Right renal cortex interstitium (tissue), 3 donors: ENCODE results near the gene BDH2. TPM values are rescaled to one million over a fixed set of nuclear protein-coding genes. Genes with fewer than 3 reads are reported as not detected.

Experiments used
- DNase-seq, 3 donors: peaks; one replicate each; pipeline ENCODE4 v3.0.0-alpha.2; 2013; ENCODE audit warnings: low read depth in 3 of 3, low spot score in 2 of 3
- polyA plus RNA-seq, 3 donors: library from polyadenylated mRNA; unstranded; fragments of 120-200 nt; gene quantifications; one replicate each; pipeline ENCODE4 v1.2.1, GENCODE V29; 2013; ENCODE audit not compliant: insufficient read length in 3 of 3

Gene BDH2
- 100 to 1,000 TPM; 222 to 261 (median 261) TPM for polyA plus RNA-seq

DNA sequence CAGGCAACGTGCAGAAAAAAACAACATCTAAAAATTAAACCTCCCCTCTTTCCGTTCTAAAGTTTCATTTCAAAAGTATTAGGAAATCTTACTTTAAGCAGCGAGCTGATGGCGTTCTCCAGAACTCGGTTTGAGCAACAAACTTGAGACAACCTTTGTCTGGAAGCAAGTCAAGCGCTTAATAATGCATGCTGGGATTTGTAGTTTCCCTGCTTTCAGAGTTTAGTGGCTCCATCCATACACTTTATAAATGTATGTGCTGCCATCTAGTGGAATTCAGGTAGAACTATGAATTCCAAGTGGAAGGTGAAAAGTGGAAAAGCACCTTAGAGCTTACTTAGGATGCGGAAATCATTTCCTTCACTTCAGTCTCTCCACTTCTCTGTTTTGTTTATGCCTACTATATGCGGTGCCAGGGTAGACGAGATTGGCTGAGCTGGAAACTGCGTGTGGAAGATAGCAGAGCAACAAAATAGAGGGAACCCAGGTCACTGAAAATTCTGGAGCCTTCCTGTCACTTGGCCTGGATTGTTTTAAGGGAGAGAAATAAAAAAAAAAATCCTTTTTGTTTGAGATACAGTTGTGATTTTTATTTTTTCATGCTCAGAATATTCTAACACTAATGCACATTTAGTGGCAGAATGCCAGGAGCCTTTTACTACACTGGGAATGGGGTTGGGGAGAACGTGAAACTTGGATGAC, at the start of gene BDH2:
TSS of gene BDH2 (minus strand) at position 144 of the 702 bp plus-strand sequence. CDS start 3,580 bp downstream, outside the sequence.
- peak in 2 of 3 donors; percentile 86 to 90 for DNase-seq

DNA sequence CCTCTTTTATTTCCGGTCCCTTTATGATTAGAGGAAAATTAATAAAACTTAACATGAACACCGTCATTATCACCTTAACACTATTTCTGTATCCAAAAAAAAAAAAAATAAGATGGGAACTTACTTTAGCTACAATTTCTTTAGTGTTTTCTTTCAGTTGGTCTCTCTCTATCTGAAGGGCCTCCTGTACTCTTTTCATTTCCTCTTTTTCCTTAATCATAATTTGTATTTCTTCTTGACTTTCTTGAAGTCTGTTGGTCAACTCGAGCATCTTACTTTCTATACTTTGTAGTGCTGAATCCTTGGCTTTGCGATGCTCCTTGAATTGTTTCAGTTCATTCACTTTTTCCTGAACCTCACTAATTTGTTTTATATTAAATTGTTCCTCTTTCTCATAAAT, 45.3 kb upstream of the BDH2 start:
- DNase-seq = no peak

GRCh38 chr4:103137446-103137827, 37.8 kb upstream of the BDH2 start:
- DNase-seq = no peak

DNA sequence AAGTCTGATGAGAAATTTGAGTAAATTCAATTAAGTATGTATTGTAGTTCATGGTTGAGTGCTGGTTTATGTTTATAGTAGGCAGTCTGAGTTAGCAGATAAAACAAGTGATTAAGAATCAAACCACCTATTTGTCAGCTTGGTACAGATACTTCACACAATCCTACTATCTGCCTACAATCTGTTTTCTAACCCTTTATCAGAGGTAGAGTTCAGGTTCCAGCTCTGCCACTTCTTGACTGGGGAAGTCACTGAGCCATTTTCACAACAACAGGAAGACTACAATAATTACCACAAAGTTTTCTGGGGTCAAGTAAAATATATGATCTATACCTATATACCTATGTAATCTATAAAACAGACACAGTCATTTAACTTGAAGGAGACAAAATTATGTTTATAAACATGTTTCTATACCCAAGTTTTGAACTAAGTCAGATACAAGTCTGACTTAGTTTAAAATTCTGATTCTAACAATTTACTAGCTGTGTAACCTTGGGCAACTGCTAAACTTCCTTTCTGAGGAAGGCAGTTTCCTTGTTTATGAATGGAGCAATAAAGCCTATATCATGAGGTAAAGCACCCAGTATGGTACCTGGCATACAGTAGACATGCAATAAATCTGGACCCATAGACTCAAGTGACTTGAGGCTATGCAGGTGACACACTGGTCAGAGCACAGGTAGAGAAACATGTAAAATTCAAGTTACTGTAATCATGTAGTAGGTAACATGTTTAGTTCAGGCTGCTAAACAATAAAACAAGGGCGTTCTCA, 37.2 kb upstream of the BDH2 start:
- no peak for DNase-seq

DNA sequence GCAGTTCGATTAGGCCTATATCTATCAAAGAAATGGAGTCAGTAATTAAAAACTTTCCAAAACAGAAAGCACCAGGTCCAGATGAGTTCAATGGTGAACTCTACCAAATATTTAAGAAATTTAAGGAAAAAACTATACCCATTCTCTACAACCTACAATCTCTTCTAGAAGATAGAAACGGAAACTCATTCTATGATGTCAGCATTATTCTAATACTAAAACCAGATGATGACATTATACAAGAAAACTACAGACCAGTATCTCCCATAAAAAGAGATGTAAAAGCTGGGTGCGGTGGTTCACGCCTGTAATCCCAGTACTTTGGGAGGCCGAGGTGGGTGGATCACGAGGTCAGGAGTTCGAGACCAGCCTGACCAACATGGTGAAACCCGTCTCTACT, 29.5 kb upstream of the BDH2 start:
- DNase-seq = no peak

DNA sequence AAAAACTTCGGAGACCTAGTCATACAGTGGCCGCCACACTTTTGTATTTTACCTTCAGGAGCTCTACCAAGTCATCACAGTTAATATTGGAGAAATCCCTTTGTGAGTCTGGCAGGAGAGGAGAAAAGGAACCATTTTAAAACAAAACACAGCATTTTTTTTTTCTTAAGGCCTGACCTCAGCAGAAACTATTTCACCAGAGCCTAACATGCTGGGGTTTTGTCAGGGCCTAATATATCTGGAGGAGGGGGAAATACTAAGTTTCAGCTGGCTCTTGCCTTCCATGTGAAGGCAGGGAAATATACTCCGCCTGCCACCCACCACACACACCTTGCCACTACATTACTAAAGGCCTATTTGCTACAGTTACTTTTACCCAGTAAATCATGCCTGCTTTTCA, 26.5 kb upstream of the BDH2 start:
- DNase-seq = no peak

DNA sequence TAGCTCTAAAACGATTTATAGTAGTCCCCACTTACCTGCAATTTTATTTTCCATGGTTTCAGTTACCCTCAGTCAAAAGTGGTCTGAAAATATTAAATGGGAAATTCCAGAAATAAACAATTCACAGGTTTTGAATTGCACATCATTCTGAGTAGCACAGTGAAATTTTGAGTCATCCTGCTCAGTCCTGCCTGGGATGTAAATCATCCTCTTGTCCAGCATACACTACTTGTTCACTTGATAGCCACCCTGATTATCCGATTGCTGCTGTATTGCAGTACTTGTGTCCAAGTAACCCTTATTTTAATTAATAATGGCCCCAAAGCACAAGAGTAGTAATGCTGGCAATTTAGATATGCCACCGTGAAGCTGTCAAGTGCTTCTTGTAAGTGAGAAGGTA, 23.5 kb upstream of the BDH2 start:
- no peak for DNase-seq

DNA sequence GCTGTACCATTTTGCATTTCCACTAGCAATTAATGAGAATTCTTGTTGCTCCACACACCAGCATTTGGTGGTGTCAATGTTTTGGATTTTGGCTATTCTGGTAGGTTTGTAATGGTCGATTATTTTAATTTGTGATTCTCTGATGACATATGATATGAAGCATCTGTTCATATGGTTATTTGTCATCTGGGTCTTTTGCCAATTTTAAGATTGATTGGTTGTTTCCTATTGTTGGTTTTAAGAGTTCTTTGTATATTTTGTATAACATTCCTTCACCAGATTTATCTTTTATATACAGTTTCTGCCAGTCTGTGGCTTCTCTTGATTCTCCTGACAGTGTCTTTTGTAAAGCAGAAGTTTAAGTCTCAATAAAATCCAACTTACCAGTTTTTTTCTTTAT, 18.5 kb upstream of the BDH2 start:
- no peak for DNase-seq

- no peak for DNase-seq
Observed at GRCh38 chr4:103111598-103111997, 12.0 kb upstream of the BDH2 start.

- DNase-seq = no peak
Observed at GRCh38 chr4:103108542-103108941, 8.9 kb upstream of the BDH2 start.

DNA sequence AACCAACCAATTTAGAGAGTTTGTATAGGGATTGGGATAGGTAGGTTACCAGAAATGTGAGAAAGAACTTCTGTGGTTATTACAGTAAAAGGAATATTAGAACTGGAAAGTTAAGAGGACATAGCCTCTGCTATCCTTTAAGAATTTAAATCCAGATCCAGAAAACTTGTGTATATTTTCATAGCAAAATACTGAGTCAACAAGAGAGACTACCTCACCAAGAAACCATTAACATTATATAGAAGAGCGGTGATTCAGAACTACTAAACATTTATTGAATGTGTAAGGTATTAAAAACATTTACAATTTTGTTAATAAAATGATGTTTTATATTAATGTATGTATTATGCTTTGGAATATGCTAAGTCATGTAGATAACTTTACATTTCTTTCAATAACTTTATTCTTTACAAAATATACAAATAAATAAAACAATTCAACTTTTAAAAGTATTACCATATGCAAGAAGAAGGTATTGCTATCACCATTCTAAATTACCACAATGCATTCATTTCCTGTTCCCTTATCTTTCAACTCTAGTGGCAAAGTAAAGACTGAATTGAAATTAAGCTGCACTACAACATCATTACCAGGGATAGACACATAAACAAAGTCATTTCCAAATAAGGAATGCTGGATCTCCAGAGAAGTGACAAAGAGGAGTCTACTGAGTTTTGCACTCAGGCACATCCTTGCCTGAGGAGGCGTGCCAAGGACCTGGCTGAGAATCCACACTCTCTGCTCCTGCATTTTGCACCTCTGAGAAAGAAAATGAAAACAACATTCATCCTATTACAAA, 6.1 kb upstream of the BDH2 start:
- no peak for DNase-seq

GRCh38 chr4:103104886-103105285, 5.3 kb upstream of the BDH2 start:
- DNase-seq = no peak

DNA sequence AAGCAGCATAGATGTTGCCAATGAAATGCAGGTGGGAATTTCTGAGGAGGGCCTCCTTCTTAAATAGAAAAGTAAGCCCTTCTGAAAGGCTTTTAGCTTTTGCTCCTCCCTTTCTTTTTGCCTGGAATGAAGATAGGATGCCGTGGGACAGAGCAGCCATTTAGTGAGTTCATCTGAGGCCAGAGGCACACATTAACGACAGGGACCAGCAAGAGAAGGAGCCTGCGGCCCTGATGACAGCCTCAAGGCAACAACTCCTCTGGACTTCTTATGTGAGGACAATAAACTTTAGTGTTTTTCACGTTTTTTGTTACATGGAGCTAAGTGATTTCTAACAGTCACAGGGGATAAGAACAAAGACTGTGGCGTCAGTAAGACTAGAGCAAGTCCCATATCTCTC, 1.1 kb upstream of the BDH2 start:
- no peak for DNase-seq

DNA sequence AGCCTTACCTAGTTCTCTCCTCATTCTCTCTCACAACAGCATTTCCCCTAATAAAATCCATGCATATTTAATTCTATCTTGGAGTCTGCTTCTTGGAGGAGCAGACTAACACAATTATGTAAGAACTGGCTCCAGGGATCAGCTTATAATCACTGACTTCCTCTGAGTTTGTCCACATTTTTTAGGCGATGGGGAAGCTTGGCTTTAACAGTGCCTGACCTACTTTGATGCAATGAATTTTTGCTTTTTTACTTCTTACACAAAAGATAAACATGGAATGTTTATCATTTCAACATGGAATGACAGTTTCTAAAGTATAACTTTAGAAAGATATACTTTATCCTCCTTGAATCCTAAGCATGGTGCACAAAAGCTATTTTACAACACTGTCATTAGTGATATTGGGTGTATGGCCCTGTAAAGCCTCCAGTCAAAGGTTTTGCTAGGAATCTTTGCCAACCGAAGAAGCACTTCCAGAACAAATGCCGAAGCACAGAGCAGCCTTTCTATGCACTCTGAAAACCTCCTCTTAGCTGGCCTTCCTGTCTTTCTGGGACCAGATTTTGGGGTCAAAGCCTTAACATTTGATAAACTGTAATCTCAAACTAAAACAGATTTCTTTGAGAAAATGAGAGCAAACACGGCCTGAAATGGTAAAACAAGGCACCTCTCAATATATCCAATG, 736 bp downstream of the BDH2 start:
- peak in 2 of 3 donors; percentile 17 to 27 for DNase-seq

DNA sequence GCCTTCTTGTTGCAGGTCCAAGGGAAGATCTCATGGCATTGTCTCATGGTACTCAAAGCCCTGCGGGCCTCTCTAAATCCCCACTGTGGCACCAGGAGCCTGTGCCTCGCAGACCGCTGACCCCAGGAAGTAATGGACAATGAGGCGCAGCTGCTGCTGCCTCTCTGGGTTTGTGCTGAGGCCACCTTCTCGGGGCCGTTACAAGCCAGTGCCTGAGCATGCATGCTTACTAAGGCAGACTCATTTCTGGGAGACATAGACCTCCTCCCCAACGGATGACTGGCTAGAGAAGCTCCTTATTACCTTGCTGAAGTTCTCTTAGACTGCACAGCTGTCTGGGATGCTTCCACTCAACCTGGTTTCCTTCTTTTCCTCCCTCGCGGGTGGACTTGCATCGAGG, 1.3 kb downstream of the BDH2 start:
- no peak for DNase-seq

GRCh38 chr4:103097112-103097511, 2.5 kb downstream of the BDH2 start:
- DNase-seq = no peak

DNA sequence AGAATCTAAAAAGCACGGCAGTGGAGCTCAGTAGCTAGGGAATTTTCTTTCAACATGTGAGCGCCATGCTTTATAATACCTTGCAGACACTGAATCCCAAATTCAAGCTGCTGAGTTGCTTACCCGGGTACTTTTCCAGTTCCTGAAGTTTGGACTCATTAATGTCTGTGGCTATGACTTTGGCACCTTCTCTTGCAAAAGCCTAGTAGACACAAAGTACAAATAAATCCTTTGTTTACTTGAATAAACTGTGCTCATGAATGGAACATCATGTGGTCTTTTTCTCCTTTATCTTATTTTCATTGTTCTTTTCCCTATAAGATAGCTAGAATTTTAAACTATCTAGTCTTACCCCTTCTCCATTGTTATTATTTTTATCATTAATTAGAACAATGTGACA, 4.6 kb downstream of the BDH2 start:
- DNase-seq = no peak

GRCh38 chr4:103092245-103092644, 7.4 kb downstream of the BDH2 start:
- DNase-seq = no peak

- DNase-seq = peak in 2 of 3 donors; percentile 13 to 34
Observed at GRCh38 chr4:103091601-103092223, 7.9 kb downstream of the BDH2 start.

DNA sequence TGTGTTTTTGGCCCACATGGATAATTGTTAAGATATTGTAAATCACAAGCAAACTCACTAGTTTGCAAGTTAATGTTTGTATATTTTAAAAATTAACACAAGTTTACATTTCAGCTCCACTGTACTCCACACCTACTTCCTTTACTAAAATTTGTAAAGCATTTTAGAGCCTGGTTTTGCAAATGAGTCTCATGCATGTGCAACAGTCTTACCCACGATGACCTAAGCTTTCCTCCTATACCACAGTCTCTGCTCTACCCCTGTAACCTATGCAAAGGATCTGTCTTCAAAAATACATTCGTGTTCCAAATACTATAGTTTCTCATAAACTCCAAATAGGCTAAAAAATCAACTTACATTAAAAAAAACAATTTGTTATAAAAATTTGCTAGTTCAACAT, 10.2 kb downstream of the BDH2 start:
- no peak for DNase-seq
